ENCODE measurements around the gene CHDH. TPM values are rescaled to one million over a fixed set of nuclear protein-coding genes. Genes with fewer than 3 reads are reported as not detected.

The CHDH gene
- total and polyA plus RNA-seq, 2 donors (not counting 3 experiments of a cell fraction or from before 2014, with no cell fraction given), result 0.04 to 0.06 TPM

DNA sequence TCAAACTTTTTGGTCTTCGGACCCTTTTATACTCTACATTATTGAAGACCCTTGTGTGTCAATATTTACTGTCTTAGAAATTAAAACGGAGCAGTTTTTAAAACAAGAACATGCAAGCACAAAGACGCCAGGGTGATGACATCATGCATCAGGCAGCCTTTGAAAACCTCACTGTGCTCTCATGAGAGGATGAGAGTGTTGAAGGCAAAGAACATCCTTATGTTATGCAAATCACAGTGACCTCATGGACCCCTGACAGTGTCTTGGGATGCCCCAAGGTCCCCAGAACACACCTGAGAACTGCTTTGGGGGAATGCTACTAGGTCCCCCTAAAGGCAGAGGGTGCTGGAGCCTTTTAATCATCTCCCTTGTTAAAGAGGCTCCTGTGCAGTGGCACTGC is 51.6 kb downstream of the CHDH start:
- Histone ChIP-seq H3K27me3 (ENCODE audit: control insufficient read depth in 2 of 2, insufficient read depth in 2 of 2, low read length in 2 of 2) (no peaks in the 10 kb centered on the region), H3K4me3 (replicated peaks in 1 of 3; ENCODE audit: insufficient read depth in 1 of 3, low read depth in 1 of 3, low read length in 3 of 3) (no peak overlapping the region), H4K20me1 (replicated peaks; ENCODE audit: control insufficient read depth, extremely low read depth, insufficient read depth, low read length) (no peaks in the 10 kb centered on the region), H3K9me3 (replicated peaks; ENCODE audit: control insufficient read depth, insufficient read depth, low read length) (no peaks in the 10 kb centered on the region), H2AFZ (ENCODE audit: low read depth, low read length) (no peak overlapping the region), H3K9me1 (replicated peaks; ENCODE audit: control insufficient read depth, extremely low read depth, insufficient read depth, low read length) (no peaks in the 10 kb centered on the region), H3K36me3 (ENCODE audit: control insufficient read depth in 2 of 2, extremely low read depth in 1 of 2, insufficient read depth in 2 of 2, low read length in 2 of 2) (no peaks in the 10 kb centered on the region), H3K4me2 (ENCODE audit: insufficient read depth, low read length) (no peak overlapping the region), H3K4me1 (ENCODE audit: control insufficient read depth, extremely low read depth, insufficient read depth, low read length) (no peaks in the 10 kb centered on the region), H3K79me2 (ENCODE audit: control insufficient read depth, insufficient read depth, low read length) (no peaks in the 10 kb centered on the region), H3K9ac (replicated peaks; ENCODE audit: extremely low read depth, insufficient read depth, low read length) (no peak overlapping the region), H3K27ac (ENCODE audit: insufficient read depth, low read depth, low read length) (no peak overlapping the region)
- ChIA-PET CTCF (no interaction called here), POLR2A (no interaction called here)
- no TSS peak for BruUV-seq (replicated peaks)
- TF ChIP-seq MYC (IDR thresholded peaks at IDR 0.05; ENCODE audit: low read depth, low read length) (no peak), GATA2 (IDR thresholded peaks at IDR 0.05; ENCODE audit: insufficient read depth, insufficient read length, low read depth, low read length) (no peak), POLR2AphosphoS5 (IDR thresholded peaks at IDR 0.05; ENCODE audit: insufficient read depth, low read depth, low read length) (no peak), MAX (IDR thresholded peaks at IDR 0.05; ENCODE audit: insufficient read depth, insufficient read length) (no peak), FOS (IDR thresholded peaks at IDR 0.05; ENCODE audit: borderline replicate concordance, insufficient read depth, low read length) (no peak), POLR2A (IDR thresholded peaks at IDR 0.05; ENCODE audit: low read depth, low read length) (no peak), JUN (IDR thresholded peaks at IDR 0.05; ENCODE audit: borderline replicate concordance, insufficient read depth, insufficient read length, low read depth) (no peak), EZH2 (IDR thresholded peaks at IDR 0.05; ENCODE audit: borderline replicate concordance, low read depth, low read length, severe bottlenecking) (no peak)
- TF ChIP-seq, protein P1, sequence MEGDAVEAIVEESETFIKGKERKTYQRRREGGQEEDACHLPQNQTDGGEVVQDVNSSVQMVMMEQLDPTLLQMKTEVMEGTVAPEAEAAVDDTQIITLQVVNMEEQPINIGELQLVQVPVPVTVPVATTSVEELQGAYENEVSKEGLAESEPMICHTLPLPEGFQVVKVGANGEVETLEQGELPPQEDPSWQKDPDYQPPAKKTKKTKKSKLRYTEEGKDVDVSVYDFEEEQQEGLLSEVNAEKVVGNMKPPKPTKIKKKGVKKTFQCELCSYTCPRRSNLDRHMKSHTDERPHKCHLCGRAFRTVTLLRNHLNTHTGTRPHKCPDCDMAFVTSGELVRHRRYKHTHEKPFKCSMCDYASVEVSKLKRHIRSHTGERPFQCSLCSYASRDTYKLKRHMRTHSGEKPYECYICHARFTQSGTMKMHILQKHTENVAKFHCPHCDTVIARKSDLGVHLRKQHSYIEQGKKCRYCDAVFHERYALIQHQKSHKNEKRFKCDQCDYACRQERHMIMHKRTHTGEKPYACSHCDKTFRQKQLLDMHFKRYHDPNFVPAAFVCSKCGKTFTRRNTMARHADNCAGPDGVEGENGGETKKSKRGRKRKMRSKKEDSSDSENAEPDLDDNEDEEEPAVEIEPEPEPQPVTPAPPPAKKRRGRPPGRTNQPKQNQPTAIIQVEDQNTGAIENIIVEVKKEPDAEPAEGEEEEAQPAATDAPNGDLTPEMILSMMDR (IDR thresholded peaks at IDR 0.05; ENCODE audit: extremely low read depth in 1 of 2, insufficient read depth in 1 of 2, low read depth in 1 of 2, low read length in 2 of 2), result no peak
- FAIRE-seq, result no peak
- intact Hi-C loops (cut with micrococcal nuclease) (no loop called here), dilution Hi-C loops (cut with MboI; ENCODE audit: extremely low pct_ligation_motif_present, low sequenced_read_pairs) (no loop called here)
- DNase-seq (ENCODE audit: low read depth, low spot score), result no peak
